HepG2 (cell line): ENCODE measurements around the gene SFXN2. TPM values are rescaled to one million over a fixed set of nuclear protein-coding genes. Genes with fewer than 3 reads are reported as not detected.

Source experiments
- ATAC-seq: fragments of 200-7000 bp; cut with Tn5 transposase; 3 replicates; pipeline ENCODE4 v1.9.1; 2020; ENCODE audit warnings: mild to moderate bottlenecking, moderate library complexity
- BruUV-seq: library from RNA; stranded (reverse); fragments of 400-500 nt; replicated peaks from 2 replicates; lab custom pipeline; 2021; lab: Mats Ljungman, UMichigan
- CTCF ChIA-PET: fragments of 300-600 bp; formaldehyde crosslinking; extraction: SDS; loops from one replicate; lab custom pipeline; 2021; ENCODE audit warnings: low total read pairs, inconsistent platforms, low intra/inter-chr PET ratio; lab: Yijun Ruan, JAX
- POLR2A ChIA-PET: fragments of 350-600 bp; sonication (Branson Sonifier 250); formaldehyde crosslinking; loops from one replicate; lab custom pipeline; 2020; ENCODE audit warnings: antibody characterized with exemption, inconsistent platforms; lab: Yijun Ruan, JAX
- DNase-seq: peaks from one replicate; pipeline ENCODE4 v3.0.0-alpha.2; 2015; ENCODE audit warnings: low spot score
- FAIRE-seq: peaks from 3 replicates; lab custom pipeline; 2011; peaks lifted over from hg19 to GRCh38; lab: Jason Lieb, UNC
- H2AFZ ChIP-seq: one replicate; pipeline ENCODE4 v1.6.1; 2011; ENCODE audit warnings: low read length, inconsistent platforms
- H3K27ac ChIP-seq: fragments of 300-600 bp; 3 replicates; pipeline ENCODE4 v1.8.0; 2011; ENCODE audit warnings: mixed run types, mild to moderate bottlenecking, mixed read lengths, low read length, inconsistent platforms; ENCODE audit not compliant: insufficient read depth; ENCODE audit errors: extremely low read length
- H3K27me3 ChIP-seq, 2 experiments: fragments of 200-600 bp in 1 of 2; 2 replicates in 1 of 2; 3 replicates in 1 of 2; pipeline versions ENCODE4 v1.6.0 to v1.8.0; 2011; ENCODE audit warnings: low read length in 2 of 2, mild to moderate bottlenecking in 2 of 2, moderate library complexity in 2 of 2, inconsistent platforms in 1 of 2; ENCODE audit not compliant: insufficient read depth in 2 of 2, control insufficient read depth in 1 of 2
- H3K36me3 ChIP-seq, 2 experiments: fragments of 200-600 bp in 1 of 2; replicated peaks in 1 of 2; 2 replicates in 1 of 2; 3 replicates in 1 of 2; pipeline versions ENCODE4 v1.5.1 to v1.8.0; 2011; ENCODE audit warnings: low read length in 2 of 2, inconsistent platforms in 1 of 2; ENCODE audit not compliant: insufficient read depth in 2 of 2, control insufficient read depth in 1 of 2
- H3K4me1 ChIP-seq: 2 replicates; pipeline ENCODE4 v1.5.1; 2012; ENCODE audit warnings: low read length, inconsistent platforms; ENCODE audit not compliant: insufficient read depth
- H3K4me2 ChIP-seq: 2 replicates; pipeline ENCODE4 v1.6.0; 2011; ENCODE audit warnings: low read depth, low read length, inconsistent platforms
- H3K4me3 ChIP-seq, 3 experiments: fragments of 200-600 bp in 1 of 3; sonication (generic), shearing (Covaris generic) in 1 of 3; replicated peaks in 1 of 3; 2 replicates each; pipeline ENCODE4 v1.5.1; 2011 to 2016; ENCODE audit warnings: low read length in 3 of 3, inconsistent platforms in 2 of 3, low read depth in 2 of 3, mild to moderate bottlenecking in 2 of 3, control low read depth in 1 of 3, mixed read lengths in 1 of 3; ENCODE audit not compliant: insufficient read depth in 1 of 3
- H3K79me2 ChIP-seq: one replicate; pipeline ENCODE4 v1.6.1; 2011; ENCODE audit warnings: low read length, inconsistent platforms; ENCODE audit not compliant: insufficient read depth
- H3K9ac ChIP-seq: 2 replicates; pipeline ENCODE4 v1.6.0; 2011; ENCODE audit warnings: mild to moderate bottlenecking, low read depth, low read length, inconsistent platforms; ENCODE audit not compliant: insufficient read depth
- H3K9me3 ChIP-seq: 2 replicates; pipeline ENCODE4 v1.5.1; 2012; ENCODE audit warnings: mild to moderate bottlenecking, low read length
- H4K20me1 ChIP-seq: 2 replicates; pipeline ENCODE4 v1.6.0; 2011; ENCODE audit warnings: inconsistent platforms, mild to moderate bottlenecking, low read length, moderate library complexity; ENCODE audit not compliant: insufficient read depth
- GRHL1 ChIP-seq: sonication (generic); formaldehyde crosslinking; conservative IDR thresholded peaks from 2 replicates; pipeline ENCODE4 v1.8.0; 2022; ENCODE audit warnings: missing genetic modification reagents
- GTF3A ChIP-seq: sonication (generic); formaldehyde crosslinking; conservative IDR thresholded peaks from 2 replicates; pipeline ENCODE4 v1.4.0; 2020; ENCODE audit warnings: mild to moderate bottlenecking, missing genetic modification reagents
- HDAC2 ChIP-seq: sonication (generic); formaldehyde crosslinking; IDR thresholded peaks from 2 replicates; pipeline ENCODE4 v1.4.0; 2020; ENCODE audit warnings: missing genetic modification reagents
- HNF4A ChIP-seq: sonication (generic); formaldehyde crosslinking; IDR thresholded peaks from 2 replicates; pipeline ENCODE4 v1.4.0; 2020; ENCODE audit warnings: missing genetic modification reagents
- HOXA5 ChIP-seq: sonication (generic); formaldehyde crosslinking; IDR thresholded peaks from 2 replicates; pipeline ENCODE4 v1.4.0; 2020; ENCODE audit warnings: missing genetic modification reagents
- RNF219 ChIP-seq: sonication (generic); formaldehyde crosslinking; IDR thresholded peaks from 2 replicates; pipeline ENCODE4 v1.5.0; 2020; ENCODE audit warnings: mild to moderate bottlenecking, missing genetic modification reagents
- ZNF232 ChIP-seq: sonication (generic); formaldehyde crosslinking; IDR thresholded peaks from 2 replicates; pipeline ENCODE4 v1.4.0; 2020; ENCODE audit warnings: missing genetic modification reagents, borderline replicate concordance
- ZSCAN25 ChIP-seq: sonication (generic); formaldehyde crosslinking; IDR thresholded peaks from 2 replicates; pipeline ENCODE4 v1.8.0; 2022; ENCODE audit warnings: mild to moderate bottlenecking, missing genetic modification reagents
- ZSCAN5A ChIP-seq: sonication (generic); formaldehyde crosslinking; IDR thresholded peaks from 2 replicates; pipeline ENCODE4 v1.8.0; 2022; ENCODE audit warnings: mild to moderate bottlenecking, missing genetic modification reagents, borderline replicate concordance
- WGBS: methylation state at CpG from one replicate; pipeline ENCODE4 v1.1.6; 2017; ENCODE audit warnings: low lambda C conversion rate; 5-methylcytosine and 5-hydroxymethylcytosine counted together
- in situ Hi-C: cut with HindIII; loops from 2 replicates; pipeline ENCODE4 v1.10.0; 2017; ENCODE audit warnings: low pct_unique_long_range_greater_than_20kb; ENCODE audit not compliant: extremely low pct_ligation_motif_present
- intact Hi-C: fragments of 100-400 bp; cut with micrococcal nuclease; formaldehyde crosslinking; loops from one replicate; pipeline ENCODE4 v1.10.0; 2022; ENCODE audit not compliant: unreplicated experiment
- polyA plus RNA-seq, 8 experiments: library from polyadenylated mRNA; depleted of rRNA in 3 of 8; stranded (reverse) in 7 of 8; unstranded in 1 of 8; fragments of >200 nt; fragmentation: Illumina TruSeq in 4 of 8; extraction: Trizol in 4 of 8; gene quantifications; 2 replicates each; pipeline versions ENCODE4 v1.2.1 to v1.2.3, GENCODE V29; 2011 to 2016; ENCODE audit warnings: low read depth in 4 of 8, missing spikeins in 1 of 8, mixed read lengths in 1 of 8; ENCODE audit not compliant: insufficient read depth in 1 of 8
- total RNA-seq, 5 experiments: library from RNA; depleted of rRNA; stranded (reverse); fragments of >200 nt; fragmentation: Illumina TruSeq; extraction: Trizol; gene quantifications; 2 replicates each; pipeline ENCODE4 v1.2.3, GENCODE V29; 2016; ENCODE audit warnings: low read depth in 1 of 5

Gene SFXN2
- total and polyA plus RNA-seq, 2 of the 13 experiments (the other 11 are each of a cell fraction or from before 2014, with no cell fraction given) = 12.8 to 21.1 TPM

- Histone ChIP-seq H3K9me3 (no peaks in the 10 kb centered on the region), H3K9ac (peak overlapping the region; percentile 74), H2AFZ (peak overlapping the region; percentile 49), H3K4me2 (peak overlapping the region; percentile 69), H3K27me3 (no peaks in the 10 kb centered on the region; a peak in 1 of 5 replicates), H3K79me2 (peaks cover 42% of the 10 kb centered on the region), H3K27ac (peak overlapping the region; percentile 73), H3K4me3 (peak overlapping the region; percentile 84 to 96 (median 91)), H4K20me1 (no peaks in the 10 kb centered on the region), H3K36me3 (no peaks in the 10 kb centered on the region), H3K4me1 (peaks cover 67% of the 10 kb centered on the region)
- intact Hi-C loops (loop anchor here (2.0 to 10.0 kb wide), 2 partner anchors 34 to 342 kb away; no protein-coding TSS in a partner anchor), in situ Hi-C loops (loop anchor here (5.0 kb wide), 1 partner anchor 36 kb away; no protein-coding TSS in a partner anchor)
- FAIRE-seq (no peak), DNase-seq (no peak), ATAC-seq (no peak)
- no TSS peak for BruUV-seq
- no peak for TF ChIP-seq ZSCAN25 (CRISPR knock-in tag)
- TF ChIP-seq HDAC2 (CRISPR knock-in tag) = no peak
- TF ChIP-seq ZNF232 (CRISPR knock-in tag) = no peak
- no peak for TF ChIP-seq GTF3A (CRISPR knock-in tag)
- no peak for TF ChIP-seq ZSCAN5A
- no peak for TF ChIP-seq GRHL1 (CRISPR knock-in tag)
- no peak for TF ChIP-seq RNF219
- no peak for TF ChIP-seq HNF4A (CRISPR knock-in tag)
- TF ChIP-seq HOXA5 (CRISPR knock-in tag) = 0 out of 2 replicates have a peak, but pooled peaks have one; percentile 5
- POLR2A ChIA-PET = interaction anchor here (0.9 to 2.8 kb wide), 12 partner anchors 28 to 205 kb away, joined by 3 to 21 read pairs (median 8); partner anchors contain the start of genes CNNM2, TRIM8 and WBP1L
- 6% methylated on average over 8 of the region's 8 CpGs for WGBS
- CTCF ChIA-PET = no interaction called here
These were observed 1.4 kb upstream of the SFXN2 start for GRCh38 chr10:102712843-102713538.
